ENCODE data around the gene SLC43A3.

- no peak for TF ChIP-seq CTCF (IDR thresholded peaks at IDR 0.05)
- no peak for TF ChIP-seq POLR2A (IDR thresholded peaks at IDR 0.05)
- TF ChIP-seq POLR2AphosphoS5 (IDR thresholded peaks at IDR 0.05) = no peak
Measured at GRCh38 chr11:57374966-57375365, 52.0 kb downstream of the SLC43A3 start.
